ENCODE measurements around the gene SUSD2. TPM values are rescaled to one million over a fixed set of nuclear protein-coding genes. Genes with fewer than 3 reads are reported as not detected.
"Not testable (repeated sequence)": the region's sequence is repeated elsewhere in the genome, so short reads cannot be mapped to it uniquely, and the experiment has no call there.

SUSD2 gene
- total RNA-seq, 1 experiment from 2014 or later = not detected

- in situ Hi-C loops (cut with HindIII; ENCODE audit: low sequenced_read_pairs) = no loop called here
- no peak for DNase-seq (ENCODE audit: low spot score)
These were observed 51.4 kb downstream of the SUSD2 start for GRCh38 chr22:24232725-24233124.

- DNase-seq (ENCODE audit: low spot score) = no peak
- in situ Hi-C loops (cut with HindIII; ENCODE audit: low sequenced_read_pairs) = no loop called here
These were observed 51.9 kb downstream of the SUSD2 start for GRCh38 chr22:24233235-24233634.

GRCh38 chr22:24233816-24234215, 52.5 kb downstream of the SUSD2 start:
- in situ Hi-C loops (cut with HindIII; ENCODE audit: low sequenced_read_pairs) = no loop called here
- DNase-seq (ENCODE audit: low spot score) = no peak

- DNase-seq (ENCODE audit: low spot score) = no peak
These were observed 54.0 kb downstream of the SUSD2 start for GRCh38 chr22:24235315-24235714.

GRCh38 chr22:24236656-24237055, 55.4 kb downstream of the SUSD2 start:
- in situ Hi-C loops (cut with HindIII; ENCODE audit: low sequenced_read_pairs) = no loop called here
- no peak for DNase-seq (ENCODE audit: low spot score)

More at GRCh38 chr22:24235315-24235714, 54.0 kb downstream of the SUSD2 start:
- in situ Hi-C loops (cut with HindIII; ENCODE audit: low sequenced_read_pairs) = no loop called here

- DNase-seq (ENCODE audit: low spot score); in situ Hi-C loops (cut with HindIII; ENCODE audit: low sequenced_read_pairs): not testable (repeated sequence)
These were observed 56.9 kb downstream of the SUSD2 start for GRCh38 chr22:24238101-24238694.

Other genes starting within 250 kb of the SUSD2 start
- gene GSTT2B, start 220.3 kb upstream of the SUSD2 start, total RNA-seq (2014; rRNA removed; shearing (Covaris generic)) = not detected in 2 replicates
- not detected in 2 replicates for gene DDTL, start 214.6 kb upstream of the SUSD2 start, total RNA-seq (2014; rRNA removed; shearing (Covaris generic))
- gene DDT, start 207.0 kb upstream of the SUSD2 start, total RNA-seq (2014; rRNA removed; shearing (Covaris generic)) = not detected in 2 replicates
- not detected in 2 replicates for gene GSTT2, start 201.4 kb upstream of the SUSD2 start, total RNA-seq (2014; rRNA removed; shearing (Covaris generic))
- not detected in 2 replicates for gene GSTT4, start 176.0 kb upstream of the SUSD2 start, total RNA-seq (2014; rRNA removed; shearing (Covaris generic))
- not detected in 2 replicates for gene CABIN1, start 170.2 kb upstream of the SUSD2 start, total RNA-seq (2014; rRNA removed; shearing (Covaris generic))
- gene GGT5, start 63.6 kb downstream of the SUSD2 start, total RNA-seq (2014; rRNA removed; shearing (Covaris generic)) = not detected in 2 replicates
- 7.6 and 12.0 TPM in 2 replicates for gene SPECC1L, start 89.3 kb downstream of the SUSD2 start, total RNA-seq (2014; rRNA removed; shearing (Covaris generic))
- 1.1 and 1.2 TPM in 2 replicates for gene ADORA2A, start 246.1 kb downstream of the SUSD2 start, total RNA-seq (2014; rRNA removed; shearing (Covaris generic))